PFSK-1 (cell line): Measurements from ENCODE around the gene TMEM212.

Source experiments
- FOXP2 ChIP-seq: optimal IDR thresholded peaks from 2 replicates; pipeline ENCODE3; 2011; ENCODE audit warnings: borderline replicate concordance, control low read depth, inconsistent platforms; ENCODE audit not compliant: insufficient read depth; ENCODE audit errors: extremely low read length, extremely low read depth
- POLR2AphosphoS5 ChIP-seq: IDR thresholded peaks from 2 replicates; pipeline ENCODE4 v1.6.1; 2012; ENCODE audit warnings: low read depth, mild to moderate bottlenecking, control low read depth, low read length, moderate library complexity
- SIN3A ChIP-seq: IDR thresholded peaks from 2 replicates; pipeline ENCODE4 v1.6.1; 2012; ENCODE audit warnings: mild to moderate bottlenecking, low read length, moderate library complexity, borderline replicate concordance; ENCODE audit not compliant: insufficient read depth
- TAF1 ChIP-seq: IDR thresholded peaks from 2 replicates; pipeline ENCODE4 v1.6.1; 2012; ENCODE audit warnings: low read length, control low read depth, borderline replicate concordance; ENCODE audit not compliant: insufficient read depth
- TF ChIP-seq, protein P1 (sequence below), 2 experiments: IDR thresholded peaks; 2 replicates each; pipeline versions ENCODE4 v1.6.1 to v1.8.0; 2011 to 2012; ENCODE audit warnings: low read depth in 2 of 2, low read length in 2 of 2, control low read depth in 1 of 2, inconsistent platforms in 1 of 2, mild to moderate bottlenecking in 1 of 2, moderate library complexity in 1 of 2; ENCODE audit not compliant: insufficient read depth in 1 of 2

TMEM212 gene

DNA sequence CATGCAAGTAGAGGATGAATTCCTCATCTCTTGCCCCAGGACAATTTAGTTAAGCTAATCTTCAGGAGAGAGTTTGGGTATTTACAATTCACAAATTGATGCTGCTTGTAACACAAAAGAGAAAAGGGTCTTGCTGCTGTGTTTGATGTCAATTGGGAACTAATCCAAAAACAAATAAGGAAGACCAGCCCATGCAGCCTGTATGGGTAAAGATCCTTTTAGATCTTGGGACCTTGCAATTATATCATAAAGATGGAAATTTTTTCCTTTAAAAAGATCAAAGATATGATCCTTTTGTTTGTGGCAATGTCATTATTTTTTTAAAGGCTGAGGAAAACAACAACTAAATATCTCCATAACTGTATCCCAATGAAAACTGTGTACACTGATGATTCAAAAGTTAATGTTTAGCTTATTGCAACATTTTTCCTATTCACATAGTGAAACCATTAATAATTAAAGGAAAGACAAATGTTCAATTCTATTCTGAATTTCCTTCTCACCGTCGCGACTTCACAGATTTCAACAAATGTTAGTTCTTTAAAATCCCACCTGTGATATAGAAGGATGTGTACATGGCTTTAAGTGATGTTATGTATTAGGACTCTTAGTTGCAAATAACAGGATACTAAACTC is 40.2 kb downstream of the TMEM212 start:
- TF ChIP-seq TAF1 = no peak
- TF ChIP-seq, protein P1, sequence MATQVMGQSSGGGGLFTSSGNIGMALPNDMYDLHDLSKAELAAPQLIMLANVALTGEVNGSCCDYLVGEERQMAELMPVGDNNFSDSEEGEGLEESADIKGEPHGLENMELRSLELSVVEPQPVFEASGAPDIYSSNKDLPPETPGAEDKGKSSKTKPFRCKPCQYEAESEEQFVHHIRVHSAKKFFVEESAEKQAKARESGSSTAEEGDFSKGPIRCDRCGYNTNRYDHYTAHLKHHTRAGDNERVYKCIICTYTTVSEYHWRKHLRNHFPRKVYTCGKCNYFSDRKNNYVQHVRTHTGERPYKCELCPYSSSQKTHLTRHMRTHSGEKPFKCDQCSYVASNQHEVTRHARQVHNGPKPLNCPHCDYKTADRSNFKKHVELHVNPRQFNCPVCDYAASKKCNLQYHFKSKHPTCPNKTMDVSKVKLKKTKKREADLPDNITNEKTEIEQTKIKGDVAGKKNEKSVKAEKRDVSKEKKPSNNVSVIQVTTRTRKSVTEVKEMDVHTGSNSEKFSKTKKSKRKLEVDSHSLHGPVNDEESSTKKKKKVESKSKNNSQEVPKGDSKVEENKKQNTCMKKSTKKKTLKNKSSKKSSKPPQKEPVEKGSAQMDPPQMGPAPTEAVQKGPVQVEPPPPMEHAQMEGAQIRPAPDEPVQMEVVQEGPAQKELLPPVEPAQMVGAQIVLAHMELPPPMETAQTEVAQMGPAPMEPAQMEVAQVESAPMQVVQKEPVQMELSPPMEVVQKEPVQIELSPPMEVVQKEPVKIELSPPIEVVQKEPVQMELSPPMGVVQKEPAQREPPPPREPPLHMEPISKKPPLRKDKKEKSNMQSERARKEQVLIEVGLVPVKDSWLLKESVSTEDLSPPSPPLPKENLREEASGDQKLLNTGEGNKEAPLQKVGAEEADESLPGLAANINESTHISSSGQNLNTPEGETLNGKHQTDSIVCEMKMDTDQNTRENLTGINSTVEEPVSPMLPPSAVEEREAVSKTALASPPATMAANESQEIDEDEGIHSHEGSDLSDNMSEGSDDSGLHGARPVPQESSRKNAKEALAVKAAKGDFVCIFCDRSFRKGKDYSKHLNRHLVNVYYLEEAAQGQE (IDR thresholded peaks at IDR 0.05; ENCODE audit: insufficient read depth in 1 of 2, low read depth in 2 of 2, low read length in 2 of 2) = no peak
- no peak for TF ChIP-seq SIN3A
- no peak for TF ChIP-seq POLR2AphosphoS5
- TF ChIP-seq FOXP2 = no peak

DNA sequence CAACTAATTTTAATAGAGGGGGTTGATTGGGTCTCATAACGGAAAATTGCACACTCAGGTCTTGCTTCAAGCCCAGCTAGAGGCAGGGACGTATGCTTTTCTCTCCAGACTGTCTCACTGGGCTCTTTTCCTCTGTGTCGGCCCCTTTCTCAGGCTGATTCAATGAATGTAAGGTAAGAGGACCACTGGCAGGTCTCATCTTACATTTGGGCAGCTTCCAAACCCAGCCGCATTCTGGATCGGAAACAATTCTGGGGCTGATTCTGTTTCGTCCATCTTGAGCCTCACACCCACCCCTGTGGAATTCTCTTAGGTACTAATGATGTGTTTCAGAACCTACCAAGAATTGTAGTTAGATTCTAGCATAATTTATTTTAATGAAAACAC is 40.7 kb downstream of the TMEM212 start:
- no peak for TF ChIP-seq FOXP2
- TF ChIP-seq, protein P1 (IDR thresholded peaks at IDR 0.05; ENCODE audit: insufficient read depth in 1 of 2, low read depth in 2 of 2, low read length in 2 of 2) = no peak
- no peak for TF ChIP-seq POLR2AphosphoS5
- no peak for TF ChIP-seq TAF1
- TF ChIP-seq SIN3A = no peak

DNA sequence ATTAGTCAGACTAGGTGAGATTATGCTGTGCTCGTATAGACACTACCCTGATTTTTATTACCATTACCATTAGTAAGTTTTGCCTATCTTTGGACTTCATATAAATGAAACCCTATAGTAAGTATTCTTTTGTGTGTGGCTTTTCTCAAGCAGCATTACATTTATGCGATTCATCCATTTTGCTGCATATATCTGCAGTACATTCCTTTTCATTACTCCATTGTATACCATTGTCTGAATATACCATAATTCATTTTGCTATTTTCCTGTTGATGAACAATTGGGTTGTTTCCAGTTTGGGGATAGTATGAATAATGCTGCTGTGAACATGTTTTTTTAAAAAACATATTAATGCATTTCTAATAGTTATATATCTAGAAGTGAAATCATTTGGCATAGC is 45.3 kb downstream of the TMEM212 start:
- TF ChIP-seq TAF1 (no peak), SIN3A (no peak), FOXP2 (no peak), POLR2AphosphoS5 (no peak)
- TF ChIP-seq, protein P1 (IDR thresholded peaks at IDR 0.05; ENCODE audit: insufficient read depth in 1 of 2, low read depth in 2 of 2, low read length in 2 of 2) = no peak

DNA sequence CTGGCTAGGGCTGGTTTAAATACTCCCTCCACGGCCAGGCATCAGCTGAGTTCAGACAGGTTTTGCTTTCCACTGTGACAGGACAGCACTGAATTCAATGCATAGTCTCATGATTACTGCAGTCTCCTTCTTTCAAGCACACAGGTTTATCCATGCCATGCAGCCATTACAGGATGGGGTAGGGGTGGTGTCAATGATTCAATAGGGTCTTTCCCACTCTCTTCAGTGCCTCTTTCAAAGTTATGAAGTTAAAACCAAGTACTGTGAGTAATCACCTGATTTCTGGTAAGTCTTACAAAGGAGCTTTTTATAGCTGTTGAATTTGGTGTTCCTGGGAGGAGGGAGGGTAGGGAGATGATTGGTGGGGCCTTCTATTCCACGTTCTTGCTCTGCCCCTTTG is 47.2 kb downstream of the TMEM212 start:
- TF ChIP-seq, protein P1 (IDR thresholded peaks at IDR 0.05; ENCODE audit: insufficient read depth in 1 of 2, low read depth in 2 of 2, low read length in 2 of 2) = no peak
- no peak for TF ChIP-seq SIN3A
- TF ChIP-seq FOXP2 = no peak
- TF ChIP-seq TAF1 = no peak
- no peak for TF ChIP-seq POLR2AphosphoS5

DNA sequence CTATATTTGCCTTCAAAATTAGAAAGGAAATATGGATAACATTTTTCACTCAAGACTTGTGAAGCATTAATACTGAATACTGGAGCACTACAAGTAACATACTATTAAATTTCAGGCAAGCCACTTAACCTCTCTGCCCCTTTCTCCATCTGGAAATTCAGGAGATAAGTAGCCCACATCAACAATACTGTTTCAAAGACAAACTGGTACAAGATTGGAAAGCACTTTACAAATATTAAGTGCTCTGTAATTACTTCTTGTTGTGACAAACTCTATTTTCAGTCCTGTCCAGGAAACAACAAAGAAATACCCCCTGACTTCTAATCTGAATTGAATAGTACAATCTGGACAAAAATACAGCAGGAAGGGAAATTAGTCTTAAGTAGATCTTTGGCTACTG is 49.3 kb downstream of the TMEM212 start:
- no peak for TF ChIP-seq POLR2AphosphoS5
- TF ChIP-seq TAF1 = no peak
- TF ChIP-seq, protein P1 (IDR thresholded peaks at IDR 0.05; ENCODE audit: insufficient read depth in 1 of 2, low read depth in 2 of 2, low read length in 2 of 2) = no peak
- no peak for TF ChIP-seq FOXP2
- no peak for TF ChIP-seq SIN3A
